ENCODE measurements around the gene HOXC11. TPM values are rescaled to one million over a fixed set of nuclear protein-coding genes. Genes with fewer than 3 reads are reported as not detected.

HOXC11 gene
- total RNA-seq, 2 donors from 2014 or later: not detected

DNA sequence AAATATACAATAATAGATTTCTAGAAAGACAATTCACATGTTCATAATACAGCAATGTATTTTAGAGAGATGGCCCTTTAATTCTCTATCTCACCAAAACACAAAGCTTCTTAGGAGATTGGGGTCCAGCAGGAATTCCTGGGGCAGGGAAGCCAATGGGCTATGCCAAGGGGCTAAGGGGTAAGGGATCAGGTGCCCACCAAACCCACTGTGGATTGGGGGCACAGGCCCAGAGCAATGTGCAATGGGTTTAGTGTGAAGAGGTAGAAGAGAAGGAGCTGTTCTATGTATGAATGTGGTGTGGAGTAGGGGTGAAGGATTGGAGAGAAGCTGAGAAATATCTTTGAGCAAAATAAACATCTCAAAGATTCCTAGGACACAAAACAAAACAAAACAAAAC is 31.7 kb upstream of the HOXC11 start:
- H3K9me3 ChIP-seq: no peaks in the 10 kb centered on the region
- H3K4me1 ChIP-seq: no peaks in the 10 kb centered on the region
- H3K9ac ChIP-seq (ENCODE audit: low read depth in 2 of 2, low read length in 2 of 2): no peak overlapping the region
- no peak for DNase-seq
- H3K36me3 ChIP-seq: no peaks in the 10 kb centered on the region
- no peak for TF ChIP-seq CTCF (IDR thresholded peaks at IDR 0.05)
- H3K4me3 ChIP-seq: no peak overlapping the region
- intact Hi-C loops (cut with DNase I): no loop called here
- H3K27me3 ChIP-seq: peaks cover 87% of the 10 kb centered on the region
- H3K27ac ChIP-seq: no peak overlapping the region

GRCh38 chr12:53941750-53942149 is 31.2 kb upstream of the HOXC11 start:
- no peak for DNase-seq
- no peak for TF ChIP-seq CTCF (IDR thresholded peaks at IDR 0.05)
- H3K9me3 ChIP-seq: no peaks in the 10 kb centered on the region
- H3K9ac ChIP-seq (ENCODE audit: low read depth in 2 of 2, low read length in 2 of 2): no peak overlapping the region
- H3K27ac ChIP-seq: no peak overlapping the region
- peaks cover 87% of the 10 kb centered on the region for H3K27me3 ChIP-seq
- H3K4me1 ChIP-seq: no peaks in the 10 kb centered on the region
- intact Hi-C loops (cut with DNase I): no loop called here
- no peaks in the 10 kb centered on the region for H3K36me3 ChIP-seq
- no peak overlapping the region for H3K4me3 ChIP-seq

DNA sequence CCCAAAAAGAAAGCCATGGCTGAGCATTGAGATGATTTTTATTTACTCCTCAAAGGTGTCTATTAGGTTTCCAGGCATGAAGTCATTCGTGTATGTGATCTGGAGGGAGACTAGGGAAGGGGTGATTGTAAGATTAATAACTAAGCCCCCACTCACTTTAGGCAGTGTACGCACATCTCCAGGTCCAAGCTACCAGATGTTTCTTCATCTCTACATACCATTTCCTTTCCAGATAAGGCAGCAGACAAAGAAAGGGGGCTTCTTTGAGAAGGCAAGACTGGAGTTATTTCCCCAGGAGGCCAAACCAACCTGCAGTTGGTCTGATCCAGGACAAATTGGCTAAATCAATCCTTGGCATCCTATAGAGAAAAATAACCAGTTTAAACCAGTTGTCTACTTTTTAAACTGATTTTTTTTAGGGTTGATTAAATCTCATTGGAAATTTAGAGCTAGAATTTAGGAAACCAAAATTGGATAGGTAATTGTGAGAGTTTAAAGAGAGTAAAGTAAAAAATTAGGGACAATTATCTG is 30.4 kb upstream of the HOXC11 start:
- intact Hi-C loops (cut with DNase I): no loop called here
- Histone ChIP-seq H3K4me3 (no peak overlapping the region), H3K9ac (ENCODE audit: low read depth in 2 of 2, low read length in 2 of 2) (no peak overlapping the region), H3K9me3 (no peaks in the 10 kb centered on the region), H3K4me1 (no peaks in the 10 kb centered on the region), H3K27ac (no peak overlapping the region), H3K36me3 (no peaks in the 10 kb centered on the region), H3K27me3 (peaks cover 87% of the 10 kb centered on the region)
- no peak for TF ChIP-seq CTCF (IDR thresholded peaks at IDR 0.05)
- no peak for DNase-seq

GRCh38 chr12:53944209-53944608 is 28.7 kb upstream of the HOXC11 start:
- H3K36me3 ChIP-seq: no peaks in the 10 kb centered on the region
- no peak for TF ChIP-seq CTCF (IDR thresholded peaks at IDR 0.05)
- H3K4me1 ChIP-seq: no peaks in the 10 kb centered on the region
- no peak overlapping the region for H3K27ac ChIP-seq
- no peak overlapping the region for H3K9ac ChIP-seq (ENCODE audit: low read depth in 2 of 2, low read length in 2 of 2)
- DNase-seq: no peak
- H3K27me3 ChIP-seq: peaks cover 81% of the 10 kb centered on the region
- no peak overlapping the region for H3K4me3 ChIP-seq
- H3K9me3 ChIP-seq: no peaks in the 10 kb centered on the region
- intact Hi-C loops (cut with DNase I): no loop called here

DNA sequence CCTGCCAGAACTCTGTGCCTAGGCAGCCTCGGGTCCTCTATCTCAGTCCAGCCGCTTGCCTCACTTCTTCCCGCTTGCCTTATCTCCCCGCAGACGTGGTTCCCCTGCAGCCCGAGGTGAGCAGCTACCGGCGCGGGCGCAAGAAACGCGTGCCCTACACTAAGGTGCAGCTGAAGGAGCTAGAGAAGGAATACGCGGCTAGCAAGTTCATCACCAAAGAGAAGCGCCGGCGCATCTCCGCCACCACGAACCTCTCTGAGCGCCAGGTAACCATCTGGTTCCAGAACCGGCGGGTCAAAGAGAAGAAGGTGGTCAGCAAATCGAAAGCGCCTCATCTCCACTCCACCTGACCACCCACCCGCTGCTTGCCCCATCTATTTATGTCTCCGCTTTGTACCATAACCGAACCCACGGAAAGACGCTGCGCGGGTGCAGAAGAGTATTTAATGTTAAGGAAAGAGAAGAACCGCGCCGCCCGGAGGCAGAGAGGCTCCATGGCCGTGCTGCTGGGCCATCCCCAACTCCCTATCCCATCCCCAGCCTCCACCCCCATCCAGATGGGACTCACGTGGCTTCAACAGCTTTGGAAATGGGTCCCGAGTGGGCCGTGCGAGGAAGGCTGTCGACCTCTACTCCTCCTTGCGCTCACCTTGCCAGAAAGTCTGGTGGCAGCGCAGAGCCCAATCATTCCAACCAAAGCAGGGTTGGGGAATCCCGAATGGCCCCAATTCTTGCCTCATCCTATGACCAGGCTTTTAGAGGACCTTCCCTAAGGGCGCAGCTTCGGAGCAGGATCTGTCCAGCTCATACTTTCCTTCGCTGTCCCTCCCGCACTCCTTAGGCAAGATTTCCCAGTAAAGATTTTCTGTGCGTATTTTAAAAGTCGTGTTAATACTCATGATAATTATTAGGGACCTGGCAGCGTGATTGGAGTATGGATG is 27.7 kb upstream of the HOXC11 start:
- Histone ChIP-seq H3K4me3 (no peak overlapping the region), H3K27me3 (peaks cover 83% of the 10 kb centered on the region), H3K4me1 (no peaks in the 10 kb centered on the region), H3K36me3 (no peaks in the 10 kb centered on the region), H3K9me3 (no peaks in the 10 kb centered on the region), H3K9ac (ENCODE audit: low read depth in 2 of 2, low read length in 2 of 2) (no peak overlapping the region), H3K27ac (no peak overlapping the region)
- intact Hi-C loops (cut with DNase I): no loop called here
- TF ChIP-seq CTCF (IDR thresholded peaks at IDR 0.05): no peak
- DNase-seq: no peak
